Neural crest cell (in vitro differentiated cells): ENCODE data around the gene COL16A1. TPM values are rescaled to one million over a fixed set of nuclear protein-coding genes. Genes with fewer than 3 reads are reported as not detected.
A peak's percentile ranks its signal among the peaks of the same experiment; 100 is the strongest.

Experiments
- DNase-seq: peaks from one replicate; pipeline ENCODE4 v3.0.0; 2021; ENCODE audit warnings: low read depth, mixed read lengths, low spot score
- H3K27ac Mint-ChIP-seq: one replicate; pipeline ENCODE4 v1.8.0; 2021; ENCODE audit warnings: mild to moderate bottlenecking, mixed read lengths; ENCODE audit not compliant: unreplicated experiment
- H3K27me3 Mint-ChIP-seq: 2 replicates; pipeline ENCODE4 v1.8.0; 2021; ENCODE audit warnings: low read depth, mild to moderate bottlenecking, mixed read lengths
- H3K36me3 Mint-ChIP-seq: 2 replicates; pipeline ENCODE4 v1.8.0; 2021; ENCODE audit warnings: low read depth, mild to moderate bottlenecking, mixed read lengths
- H3K4me1 Mint-ChIP-seq: 2 replicates; pipeline ENCODE4 v1.8.0; 2021; ENCODE audit warnings: mixed read lengths
- H3K4me3 Mint-ChIP-seq: one replicate; pipeline ENCODE4 v1.8.0; 2021; ENCODE audit warnings: mild to moderate bottlenecking, mixed read lengths
- H3K9me3 Mint-ChIP-seq: 2 replicates; pipeline ENCODE4 v1.8.0; 2021; ENCODE audit warnings: mixed read lengths
- total RNA-seq: library from RNA; stranded (reverse); gene quantifications from 2 replicates; pipeline ENCODE4 v1.2.1, GENCODE V29; 2021
- TF ChIP-seq, protein P1 (sequence below): fragments of 200-600 bp; sonication (generic); conservative IDR thresholded peaks from 2 replicates; pipeline ENCODE4 v1.5.0; 2021; ENCODE audit warnings: antibody characterized with exemption, mild to moderate bottlenecking

The COL16A1 gene
- total RNA-seq, 1 donor from 2014 or later: 0.72 TPM

DNA sequence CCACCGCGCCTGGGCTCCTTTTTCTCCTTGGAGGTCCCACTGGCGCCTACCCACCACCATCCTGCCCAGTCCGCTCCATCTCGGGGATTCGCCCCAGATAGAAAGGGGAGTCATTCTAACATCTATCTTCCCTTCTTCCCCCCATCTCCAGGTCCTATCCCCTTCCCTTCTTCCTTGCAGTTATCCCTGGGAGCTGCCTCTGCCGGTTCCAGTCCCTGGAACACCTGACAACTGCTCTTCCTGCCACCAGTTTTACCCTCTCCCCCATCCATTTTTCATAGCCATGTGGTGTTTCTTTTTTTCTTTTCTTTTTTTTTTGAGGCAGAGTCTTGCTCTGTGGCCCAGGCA is 12.0 kb upstream of the COL16A1 start:
- H3K9me3 Mint-ChIP-seq: no peaks in the 10 kb centered on the region
- no peak overlapping the region for H3K27ac Mint-ChIP-seq
- no peak for DNase-seq
- H3K4me1 Mint-ChIP-seq: peaks cover 38% of the 10 kb centered on the region
- H3K27me3 Mint-ChIP-seq: peaks cover 19% of the 10 kb centered on the region
- TF ChIP-seq, protein P1, sequence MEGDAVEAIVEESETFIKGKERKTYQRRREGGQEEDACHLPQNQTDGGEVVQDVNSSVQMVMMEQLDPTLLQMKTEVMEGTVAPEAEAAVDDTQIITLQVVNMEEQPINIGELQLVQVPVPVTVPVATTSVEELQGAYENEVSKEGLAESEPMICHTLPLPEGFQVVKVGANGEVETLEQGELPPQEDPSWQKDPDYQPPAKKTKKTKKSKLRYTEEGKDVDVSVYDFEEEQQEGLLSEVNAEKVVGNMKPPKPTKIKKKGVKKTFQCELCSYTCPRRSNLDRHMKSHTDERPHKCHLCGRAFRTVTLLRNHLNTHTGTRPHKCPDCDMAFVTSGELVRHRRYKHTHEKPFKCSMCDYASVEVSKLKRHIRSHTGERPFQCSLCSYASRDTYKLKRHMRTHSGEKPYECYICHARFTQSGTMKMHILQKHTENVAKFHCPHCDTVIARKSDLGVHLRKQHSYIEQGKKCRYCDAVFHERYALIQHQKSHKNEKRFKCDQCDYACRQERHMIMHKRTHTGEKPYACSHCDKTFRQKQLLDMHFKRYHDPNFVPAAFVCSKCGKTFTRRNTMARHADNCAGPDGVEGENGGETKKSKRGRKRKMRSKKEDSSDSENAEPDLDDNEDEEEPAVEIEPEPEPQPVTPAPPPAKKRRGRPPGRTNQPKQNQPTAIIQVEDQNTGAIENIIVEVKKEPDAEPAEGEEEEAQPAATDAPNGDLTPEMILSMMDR: peak; percentile 33
- H3K4me3 Mint-ChIP-seq: peak overlapping the region; percentile 85
- no peaks in the 10 kb centered on the region for H3K36me3 Mint-ChIP-seq

DNA sequence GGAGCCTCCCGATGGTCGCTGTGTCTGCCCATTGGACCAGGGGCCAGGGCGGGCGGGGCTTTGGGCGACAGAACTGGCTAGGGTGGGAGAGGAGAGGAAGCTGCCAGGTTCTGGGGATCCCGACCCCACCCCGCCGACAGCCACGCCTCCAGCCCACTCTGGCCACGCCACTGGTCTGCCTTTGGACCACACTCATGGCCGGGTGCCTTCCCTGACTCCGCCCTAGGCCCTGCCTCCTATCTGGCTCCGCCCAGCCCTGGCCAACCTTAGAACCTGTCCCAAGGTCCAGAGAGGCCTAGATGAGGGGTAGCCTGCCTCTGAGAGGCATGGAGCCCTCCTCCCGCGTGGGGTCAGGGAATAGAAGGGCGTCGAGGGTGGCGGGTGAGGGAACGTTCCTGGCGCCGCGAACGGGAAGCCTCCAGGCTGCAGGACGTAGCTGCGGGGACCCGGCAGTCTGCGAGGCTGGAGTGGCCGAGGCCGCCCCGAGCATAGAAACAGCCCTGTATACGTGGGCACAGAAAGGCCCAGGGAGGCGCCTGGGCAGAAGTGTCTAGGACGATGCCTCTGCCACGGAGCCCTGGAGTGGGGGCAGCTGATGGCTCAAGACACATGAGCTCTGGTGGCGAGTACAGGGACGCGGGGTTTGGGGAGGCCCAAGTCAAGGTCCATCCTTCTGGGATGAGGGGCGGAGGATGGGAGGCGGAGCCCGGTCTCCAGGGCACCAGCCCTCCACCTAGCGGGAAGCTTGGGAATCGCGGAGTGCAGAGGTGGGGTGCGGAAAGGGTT is 11.5 kb upstream of the COL16A1 start:
- TF ChIP-seq, protein P1: peak; percentile 76
- peaks cover 38% of the 10 kb centered on the region for H3K4me1 Mint-ChIP-seq
- H3K9me3 Mint-ChIP-seq: no peaks in the 10 kb centered on the region
- peak overlapping the region; percentile 85 for H3K4me3 Mint-ChIP-seq
- H3K27me3 Mint-ChIP-seq: peaks cover 19% of the 10 kb centered on the region
- H3K36me3 Mint-ChIP-seq: no peaks in the 10 kb centered on the region
- DNase-seq: peak; percentile 78
- H3K27ac Mint-ChIP-seq: peak overlapping the region; percentile 53

DNA sequence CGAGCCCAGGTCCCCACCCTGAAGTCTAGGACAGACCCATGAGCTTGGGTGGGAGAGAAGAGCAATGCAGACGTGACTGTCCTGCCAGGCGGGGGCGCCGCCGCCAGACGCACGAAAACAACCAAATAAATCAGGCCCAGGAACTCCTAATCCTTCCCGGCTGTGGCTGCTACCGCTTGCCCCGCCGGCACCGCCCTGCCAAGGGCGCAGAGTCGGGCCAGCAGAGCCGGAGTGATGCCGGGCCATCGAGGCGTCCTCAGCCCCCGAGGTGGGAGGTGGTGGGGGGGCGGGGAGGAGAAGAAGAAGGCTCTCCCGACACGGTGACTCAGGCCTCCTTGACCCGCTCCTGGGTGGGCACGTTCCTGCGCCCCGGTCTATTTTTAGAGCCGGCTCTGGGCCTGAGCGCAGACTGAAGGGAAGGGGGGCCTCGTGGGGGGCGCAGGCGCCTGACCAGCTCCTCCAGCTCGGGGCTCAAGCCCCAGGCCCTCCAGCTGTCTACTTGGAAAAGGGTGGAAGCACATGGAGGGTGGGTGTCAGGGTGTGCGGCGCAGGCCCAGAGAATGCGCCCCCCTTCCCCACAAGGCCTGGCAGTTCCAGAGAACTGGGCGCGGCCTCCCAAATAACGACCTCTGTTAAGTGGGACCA is 10.7 kb upstream of the COL16A1 start:
- H3K36me3 Mint-ChIP-seq: no peaks in the 10 kb centered on the region
- no peaks in the 10 kb centered on the region for H3K9me3 Mint-ChIP-seq
- DNase-seq: peak; percentile 40
- no peak overlapping the region for H3K27ac Mint-ChIP-seq
- peaks cover 38% of the 10 kb centered on the region for H3K4me1 Mint-ChIP-seq
- H3K27me3 Mint-ChIP-seq: peaks cover 21% of the 10 kb centered on the region
- TF ChIP-seq, protein P1: peak; percentile 52
- peak overlapping the region; percentile 85 for H3K4me3 Mint-ChIP-seq

DNA sequence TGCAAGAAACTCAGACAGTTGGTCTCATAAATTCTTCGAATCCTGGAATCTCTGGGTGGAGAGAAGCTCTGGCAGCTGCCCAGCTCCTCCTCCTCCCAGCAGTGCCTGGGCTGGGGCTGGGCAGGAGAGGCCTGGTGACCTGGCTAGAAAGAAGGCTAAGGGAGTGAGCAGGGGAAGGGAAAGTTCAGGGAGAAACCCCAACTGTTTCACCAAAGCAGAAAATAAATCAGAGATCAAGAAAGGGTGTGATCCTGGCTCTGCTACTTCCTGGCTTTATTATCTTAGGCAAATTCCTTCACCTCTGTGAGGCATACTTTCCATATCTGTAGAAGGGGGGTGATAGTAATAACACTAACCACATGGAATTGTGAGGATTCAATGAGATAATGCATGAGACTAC is 8.8 kb upstream of the COL16A1 start:
- no peaks in the 10 kb centered on the region for H3K9me3 Mint-ChIP-seq
- DNase-seq: no peak
- H3K27ac Mint-ChIP-seq: no peak overlapping the region
- TF ChIP-seq, protein P1: no peak
- peaks cover 30% of the 10 kb centered on the region for H3K27me3 Mint-ChIP-seq
- H3K36me3 Mint-ChIP-seq: no peaks in the 10 kb centered on the region
- H3K4me1 Mint-ChIP-seq: peaks cover 27% of the 10 kb centered on the region
- peak overlapping the region; percentile 56 for H3K4me3 Mint-ChIP-seq

DNA sequence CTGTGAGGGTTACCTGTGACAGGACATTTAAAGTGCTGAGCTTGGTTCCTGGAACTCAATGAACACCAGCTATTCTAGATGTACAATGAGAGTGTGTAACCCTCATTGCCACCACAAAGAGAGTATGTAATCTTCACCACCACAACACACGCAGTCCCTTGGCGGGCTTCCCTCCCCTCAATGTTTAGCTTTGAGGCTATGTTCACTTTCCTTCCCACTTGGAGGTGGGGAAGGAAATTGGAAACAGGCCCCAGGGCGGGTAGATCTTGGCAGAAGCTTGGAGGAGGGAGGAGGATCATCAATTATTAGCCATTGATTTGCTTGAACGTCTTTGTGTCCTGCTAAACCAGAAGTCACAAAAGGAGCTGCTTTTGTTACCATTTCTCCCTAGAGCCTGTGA is 8.3 kb upstream of the COL16A1 start:
- peak overlapping the region; percentile 3 for H3K4me3 Mint-ChIP-seq
- no peaks in the 10 kb centered on the region for H3K9me3 Mint-ChIP-seq
- H3K4me1 Mint-ChIP-seq: peaks cover 23% of the 10 kb centered on the region
- peaks cover 36% of the 10 kb centered on the region for H3K27me3 Mint-ChIP-seq
- TF ChIP-seq, protein P1: no peak
- H3K36me3 Mint-ChIP-seq: no peaks in the 10 kb centered on the region
- no peak overlapping the region for H3K27ac Mint-ChIP-seq
- no peak for DNase-seq
